HL-60 (cell line): ENCODE data around the gene CCR5AS.

Experiments
- DNase-seq, 2 experiments: peaks; one replicate each; pipeline ENCODE4 v3.0.0-alpha.2; 2010 to 2020; ENCODE audit warnings: low read depth in 1 of 2, low spot score in 1 of 2
- H3K27ac ChIP-seq: fragments of 250-450 bp; sonication (Bioruptor Pico); replicated peaks from 2 replicates; pipeline ENCODE4 v1.5.1; 2020; ENCODE audit warnings: mild to moderate bottlenecking, moderate library complexity
- H3K27me3 ChIP-seq: fragments of 250-450 bp; sonication (Bioruptor Pico); 2 replicates; pipeline ENCODE4 v1.5.1; 2021; ENCODE audit warnings: mild to moderate bottlenecking, moderate library complexity; ENCODE audit not compliant: insufficient read depth, poor library complexity, severe bottlenecking
- H3K4me3 ChIP-seq: replicated peaks from 2 replicates; pipeline ENCODE4 v1.5.1; 2011; ENCODE audit warnings: mild to moderate bottlenecking, control low read depth, low read length; ENCODE audit not compliant: insufficient read depth
- GABPA ChIP-seq: IDR thresholded peaks from 2 replicates; pipeline ENCODE4 v1.6.1; 2012; ENCODE audit warnings: low read depth
- POLR2AphosphoS5 ChIP-seq: IDR thresholded peaks from 2 replicates; pipeline ENCODE4 v1.6.1; 2012; ENCODE audit warnings: low read depth
- REST ChIP-seq: IDR thresholded peaks from 2 replicates; pipeline ENCODE4 v1.6.1; 2012; ENCODE audit warnings: low read depth; ENCODE audit not compliant: insufficient replicate concordance
- SPI1 ChIP-seq: IDR thresholded peaks from 2 replicates; pipeline ENCODE4 v1.6.1; 2012; ENCODE audit warnings: low read depth, mild to moderate bottlenecking, borderline replicate concordance
- TF ChIP-seq, protein P1 (sequence below): IDR thresholded peaks from one replicate; pipeline ENCODE4 v1.5.1; 2011; ENCODE audit warnings: low read length, control low read depth, inconsistent platforms; ENCODE audit not compliant: insufficient read depth

The CCR5AS gene

GRCh38 chr3:46417841-46418611, 11.2 kb upstream of the CCR5AS start:
- H3K4me3 ChIP-seq = no peak overlapping the region
- H3K27ac ChIP-seq = no peak overlapping the region
- TF ChIP-seq POLR2AphosphoS5 (no peak), GABPA (no peak), SPI1 (no peak), REST (no peak)
- TF ChIP-seq, protein P1, sequence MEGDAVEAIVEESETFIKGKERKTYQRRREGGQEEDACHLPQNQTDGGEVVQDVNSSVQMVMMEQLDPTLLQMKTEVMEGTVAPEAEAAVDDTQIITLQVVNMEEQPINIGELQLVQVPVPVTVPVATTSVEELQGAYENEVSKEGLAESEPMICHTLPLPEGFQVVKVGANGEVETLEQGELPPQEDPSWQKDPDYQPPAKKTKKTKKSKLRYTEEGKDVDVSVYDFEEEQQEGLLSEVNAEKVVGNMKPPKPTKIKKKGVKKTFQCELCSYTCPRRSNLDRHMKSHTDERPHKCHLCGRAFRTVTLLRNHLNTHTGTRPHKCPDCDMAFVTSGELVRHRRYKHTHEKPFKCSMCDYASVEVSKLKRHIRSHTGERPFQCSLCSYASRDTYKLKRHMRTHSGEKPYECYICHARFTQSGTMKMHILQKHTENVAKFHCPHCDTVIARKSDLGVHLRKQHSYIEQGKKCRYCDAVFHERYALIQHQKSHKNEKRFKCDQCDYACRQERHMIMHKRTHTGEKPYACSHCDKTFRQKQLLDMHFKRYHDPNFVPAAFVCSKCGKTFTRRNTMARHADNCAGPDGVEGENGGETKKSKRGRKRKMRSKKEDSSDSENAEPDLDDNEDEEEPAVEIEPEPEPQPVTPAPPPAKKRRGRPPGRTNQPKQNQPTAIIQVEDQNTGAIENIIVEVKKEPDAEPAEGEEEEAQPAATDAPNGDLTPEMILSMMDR = no peak
- DNase-seq = no peak
- no peaks in the 10 kb centered on the region for H3K27me3 ChIP-seq

- no peak for TF ChIP-seq POLR2AphosphoS5
- no peak for TF ChIP-seq GABPA
- TF ChIP-seq, protein P1 = no peak
- TF ChIP-seq SPI1 = no peak
- TF ChIP-seq REST = no peak
- no peak overlapping the region for H3K4me3 ChIP-seq
- no peak for DNase-seq
- H3K27ac ChIP-seq = no peak overlapping the region
- no peaks in the 10 kb centered on the region for H3K27me3 ChIP-seq
These were observed 10.1 kb upstream of the CCR5AS start for GRCh38 chr3:46416811-46417510.

DNA sequence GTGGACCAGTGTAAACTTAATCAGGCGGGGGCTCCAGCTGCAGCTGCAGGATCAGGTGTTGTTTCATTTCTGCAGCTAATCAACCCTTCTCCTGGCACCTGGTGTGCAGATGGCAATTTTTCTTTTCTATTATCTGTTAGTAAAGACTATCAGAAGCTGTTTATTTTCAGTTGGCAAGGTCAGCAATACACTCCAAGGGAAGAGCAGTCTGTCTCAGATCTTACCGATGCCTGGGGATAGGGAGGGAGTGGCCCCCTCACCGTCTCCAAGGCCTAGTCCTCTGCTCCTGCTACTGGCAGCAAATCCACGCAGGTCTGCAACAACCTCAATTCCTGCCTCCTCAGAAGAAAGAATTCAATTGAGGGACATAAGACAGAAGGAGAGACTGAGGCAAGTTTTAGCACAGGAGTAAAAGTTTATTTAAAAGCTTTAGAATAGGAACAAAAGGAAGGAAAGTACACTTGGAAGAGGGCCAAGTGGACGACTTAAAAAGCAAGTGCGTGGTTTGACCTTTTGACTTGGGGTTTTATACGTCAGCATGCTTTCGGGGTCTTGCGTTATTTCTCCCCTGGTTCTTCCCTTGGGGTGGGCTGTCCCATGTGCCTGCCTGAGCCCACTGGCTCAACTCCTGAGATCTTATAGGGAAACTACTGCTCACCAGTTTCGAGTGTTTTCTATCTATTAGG, 9.4 kb upstream of the CCR5AS start:
- no peak for TF ChIP-seq POLR2AphosphoS5
- TF ChIP-seq GABPA = no peak
- TF ChIP-seq, protein P1 = no peak
- no peak for TF ChIP-seq REST
- no peak for TF ChIP-seq SPI1
- DNase-seq = no peak
- H3K27ac ChIP-seq = no peak overlapping the region

More for the DNA sequence above, 9.4 kb upstream of the CCR5AS start:
- H3K27me3 ChIP-seq = no peaks in the 10 kb centered on the region
- H3K4me3 ChIP-seq = no peak overlapping the region
